Body of pancreas (tissue), 4 donors: ENCODE data around the gene CFAP210.

ENCODE experiments used
- CTCF ChIP-seq, 7 experiments: fragments of 450-650 bp in 4 of 7; fragments of 200-600 bp in 3 of 7; sonication (generic) in 3 of 7; IDR thresholded peaks; one replicate each; pipeline ENCODE4 v1.5.1; 2016 to 2019; ENCODE audit warnings: antibody characterized with exemption in 7 of 7
- POLR2A ChIP-seq, 3 donors: fragments of 450-650 bp; IDR thresholded peaks; one replicate each; pipeline ENCODE4 v1.6.1; 2016; ENCODE audit warnings: antibody characterized with exemption in 3 of 3, mild to moderate bottlenecking in 2 of 3

GRCh38 chr2:169692718-169693117, 1.5 kb downstream of the CFAP210 start:
- no peak for TF ChIP-seq CTCF (IDR thresholded peaks at IDR 0.05)
- TF ChIP-seq POLR2A (IDR thresholded peaks at IDR 0.05): no peak
